Panc1 (cell line): ENCODE measurements around the gene MLLT3. TPM values are rescaled to one million over a fixed set of nuclear protein-coding genes. Genes with fewer than 3 reads are reported as not detected.

Source experiments
- ATAC-seq: fragments of 200-7000 bp; cut with Tn5 transposase; 2 replicates; pipeline ENCODE4 v1.9.1; 2020; ENCODE audit warnings: mild to moderate bottlenecking, moderate library complexity
- BruUV-seq: library from RNA; stranded (reverse); fragments of 400-500 nt; replicated peaks from 2 replicates; lab custom pipeline; 2021; lab: Mats Ljungman, UMichigan
- CTCF ChIA-PET: fragments of 300-600 bp; sonication (Branson Sonifier 250); formaldehyde crosslinking; loops from one replicate; lab custom pipeline; 2022; ENCODE audit warnings: antibody characterized with exemption; lab: Charles Lee
- POLR2A ChIA-PET: fragments of 300-600 bp; sonication (Branson Sonifier 250); formaldehyde crosslinking; loops from one replicate; lab custom pipeline; 2022; ENCODE audit warnings: antibody characterized with exemption; lab: Charles Lee
- DNase-seq: peaks from one replicate; pipeline ENCODE4 v3.0.0-alpha.2; 2010; ENCODE audit warnings: low read depth, low spot score
- H3K27ac ChIP-seq: 2 replicates; pipeline ENCODE4 v1.5.1; 2011; ENCODE audit warnings: mild to moderate bottlenecking, low read length, inconsistent platforms
- H3K27me3 ChIP-seq: fragments of 200-500 bp; sonication (Bioruptor generic); 2 replicates; pipeline ENCODE4 v1.6.0; 2014; ENCODE audit warnings: low read length, inconsistent platforms; ENCODE audit not compliant: control insufficient read depth, insufficient read depth
- H3K36me3 ChIP-seq: fragments of 200-500 bp; sonication (Bioruptor generic); 2 replicates; pipeline ENCODE4 v1.5.1; 2014; ENCODE audit warnings: inconsistent platforms, mild to moderate bottlenecking, low read length, moderate library complexity; ENCODE audit not compliant: control insufficient read depth, insufficient read depth
- H3K4me1 ChIP-seq: 2 replicates; pipeline ENCODE4 v1.5.1; 2011; ENCODE audit warnings: inconsistent platforms, mild to moderate bottlenecking, low read length, moderate library complexity; ENCODE audit not compliant: control insufficient read depth, insufficient read depth
- H3K4me3 ChIP-seq, 2 experiments: 2 replicates each; pipeline ENCODE4 v1.5.1; 2011 to 2012; ENCODE audit warnings: low read depth in 2 of 2, low read length in 2 of 2, mild to moderate bottlenecking in 2 of 2, inconsistent platforms in 1 of 2, moderate library complexity in 1 of 2
- H3K9me3 ChIP-seq: fragments of 200-500 bp; sonication (Bioruptor generic); 2 replicates; pipeline ENCODE4 v1.5.1; 2014; ENCODE audit warnings: low read depth, mild to moderate bottlenecking, inconsistent platforms, low read length, moderate library complexity; ENCODE audit not compliant: control insufficient read depth, insufficient read depth
- POLR2AphosphoS5 ChIP-seq: IDR thresholded peaks from 2 replicates; pipeline ENCODE4 v1.6.1; 2012; ENCODE audit warnings: mild to moderate bottlenecking, low read depth, low read length, moderate library complexity
- REST ChIP-seq, 2 experiments: IDR thresholded peaks; 2 replicates each; pipeline ENCODE4 v1.6.1; 2011 to 2012; ENCODE audit warnings: low read depth in 2 of 2, control low read depth in 1 of 2, low read length in 1 of 2, mild to moderate bottlenecking in 1 of 2, moderate library complexity in 1 of 2; ENCODE audit not compliant: insufficient read depth in 1 of 2
- SIN3A ChIP-seq: IDR thresholded peaks from 2 replicates; pipeline ENCODE4 v1.6.1; 2012; ENCODE audit warnings: low read depth, mild to moderate bottlenecking, low read length, moderate library complexity, borderline replicate concordance; ENCODE audit not compliant: insufficient read depth
- TCF7L2 ChIP-seq: IDR thresholded peaks from 2 replicates; pipeline ENCODE4 v1.6.1; 2011; ENCODE audit warnings: mild to moderate bottlenecking, low read depth, low read length, inconsistent platforms
- in situ Hi-C: cut with HindIII; loops from 2 replicates; pipeline ENCODE4 v1.10.0; 2016; ENCODE audit warnings: low sequenced_read_pairs, low pct_unique_long_range_greater_than_20kb
- intact Hi-C: fragments of 100-400 bp; cut with micrococcal nuclease; formaldehyde crosslinking; loops from one replicate; pipeline ENCODE4 v1.10.0; 2022; ENCODE audit not compliant: unreplicated experiment
- total RNA-seq: library from RNA; stranded (reverse); gene quantifications from one replicate; pipeline ENCODE4 v1.2.1, GENCODE V29; 2021; ENCODE audit not compliant: unreplicated experiment
- TF ChIP-seq, protein P1 (sequence below): fragments of 450-650 bp; IDR thresholded peaks from 2 replicates; pipeline ENCODE4 v1.5.1; 2017; ENCODE audit warnings: mild to moderate bottlenecking

The MLLT3 gene
- total RNA-seq, 1 experiment from 2014 or later = 0.49 TPM

DNA sequence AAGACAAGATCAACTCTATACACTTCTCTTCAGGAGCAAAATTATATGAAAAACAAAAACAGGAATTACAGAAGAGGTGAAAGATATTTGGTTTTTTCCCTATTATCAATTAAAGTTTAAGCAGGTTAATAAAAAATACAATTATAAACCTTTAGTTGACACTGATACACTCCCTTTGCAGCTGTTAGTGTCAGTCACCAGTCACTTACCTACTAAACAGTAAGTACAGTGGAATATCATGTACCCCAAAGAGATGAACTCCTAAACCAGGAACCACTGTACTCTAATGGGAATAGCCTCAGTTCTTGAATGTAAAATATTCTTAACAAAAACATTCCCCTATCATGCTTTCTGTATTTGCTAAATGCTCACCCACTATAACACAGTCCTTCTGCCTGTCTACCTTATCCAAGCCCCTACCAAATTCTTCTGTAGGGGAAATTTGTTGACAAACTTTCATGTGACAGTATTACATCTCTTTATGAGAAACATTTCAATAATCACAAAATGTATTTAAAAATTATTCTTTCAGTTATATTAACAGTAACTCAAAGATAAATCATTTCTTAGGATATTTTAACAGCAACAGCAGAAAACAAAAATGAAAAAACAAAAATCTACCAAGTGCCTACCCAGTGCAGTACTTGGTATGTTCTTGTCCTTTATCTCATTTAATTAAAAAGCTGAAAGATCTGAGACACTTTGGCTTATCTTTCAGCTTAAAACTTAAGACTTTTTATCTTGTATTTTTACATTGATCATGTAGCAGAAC is 212.8 kb downstream of the MLLT3 start:
- CTCF ChIA-PET = no interaction called here
- ATAC-seq = no peak
- POLR2A ChIA-PET = no interaction called here
- Histone ChIP-seq H3K27ac (no peak overlapping the region), H3K4me3 (no peak overlapping the region), H3K36me3 (no peaks in the 10 kb centered on the region), H3K4me1 (no peaks in the 10 kb centered on the region), H3K9me3 (no peaks in the 10 kb centered on the region), H3K27me3 (no peaks in the 10 kb centered on the region)
- no peak for TF ChIP-seq TCF7L2
- no TSS peak for BruUV-seq
- DNase-seq = no peak
- in situ Hi-C loops (no loop called here), intact Hi-C loops (no loop called here)

- no TSS peak for BruUV-seq
- intact Hi-C loops = no loop called here
- no peak for ATAC-seq
Observed at GRCh38 chr9:20408513-20408912, 213.8 kb downstream of the MLLT3 start.

DNA sequence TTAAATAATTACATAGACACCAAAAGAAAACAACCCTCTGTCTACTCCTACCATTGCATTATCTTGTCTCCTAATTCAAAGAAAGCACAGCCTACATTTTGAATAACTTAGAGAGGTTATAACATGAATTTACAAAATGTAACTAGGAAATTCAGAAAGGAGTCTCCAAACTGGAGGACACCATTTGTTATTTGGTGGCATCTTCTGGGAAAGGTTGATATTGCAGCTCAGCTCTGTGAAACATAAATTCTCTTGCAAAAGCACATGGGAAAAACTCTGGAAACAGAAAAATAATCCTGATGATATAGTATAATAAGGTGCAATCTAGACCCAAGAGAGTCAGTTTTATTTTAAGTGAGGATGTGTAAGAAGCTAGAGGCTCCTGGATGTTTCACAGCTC is 215.3 kb downstream of the MLLT3 start:
- Histone ChIP-seq H3K27ac (no peak overlapping the region), H3K36me3 (no peaks in the 10 kb centered on the region), H3K9me3 (no peaks in the 10 kb centered on the region), H3K27me3 (no peaks in the 10 kb centered on the region), H3K4me3 (no peak overlapping the region), H3K4me1 (no peaks in the 10 kb centered on the region)
- DNase-seq (no peak), ATAC-seq (no peak)
- in situ Hi-C loops (no loop called here), intact Hi-C loops (no loop called here)
- no peak for TF ChIP-seq TCF7L2
- TF ChIP-seq, protein P1, sequence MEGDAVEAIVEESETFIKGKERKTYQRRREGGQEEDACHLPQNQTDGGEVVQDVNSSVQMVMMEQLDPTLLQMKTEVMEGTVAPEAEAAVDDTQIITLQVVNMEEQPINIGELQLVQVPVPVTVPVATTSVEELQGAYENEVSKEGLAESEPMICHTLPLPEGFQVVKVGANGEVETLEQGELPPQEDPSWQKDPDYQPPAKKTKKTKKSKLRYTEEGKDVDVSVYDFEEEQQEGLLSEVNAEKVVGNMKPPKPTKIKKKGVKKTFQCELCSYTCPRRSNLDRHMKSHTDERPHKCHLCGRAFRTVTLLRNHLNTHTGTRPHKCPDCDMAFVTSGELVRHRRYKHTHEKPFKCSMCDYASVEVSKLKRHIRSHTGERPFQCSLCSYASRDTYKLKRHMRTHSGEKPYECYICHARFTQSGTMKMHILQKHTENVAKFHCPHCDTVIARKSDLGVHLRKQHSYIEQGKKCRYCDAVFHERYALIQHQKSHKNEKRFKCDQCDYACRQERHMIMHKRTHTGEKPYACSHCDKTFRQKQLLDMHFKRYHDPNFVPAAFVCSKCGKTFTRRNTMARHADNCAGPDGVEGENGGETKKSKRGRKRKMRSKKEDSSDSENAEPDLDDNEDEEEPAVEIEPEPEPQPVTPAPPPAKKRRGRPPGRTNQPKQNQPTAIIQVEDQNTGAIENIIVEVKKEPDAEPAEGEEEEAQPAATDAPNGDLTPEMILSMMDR = no peak
- TF ChIP-seq POLR2AphosphoS5 = no peak
- TF ChIP-seq REST (IDR thresholded peaks at IDR 0.05; ENCODE audit: insufficient read depth in 1 of 2, low read depth in 2 of 2, low read length in 1 of 2) = no peak
- no peak for TF ChIP-seq SIN3A
- POLR2A ChIA-PET = no interaction called here
- CTCF ChIA-PET = no interaction called here
- no TSS peak for BruUV-seq

More at GRCh38 chr9:20408513-20408912, 213.8 kb downstream of the MLLT3 start:
- Histone ChIP-seq H3K36me3 (no peaks in the 10 kb centered on the region), H3K4me3 (no peak overlapping the region), H3K27ac (no peak overlapping the region), H3K27me3 (no peaks in the 10 kb centered on the region), H3K9me3 (no peaks in the 10 kb centered on the region), H3K4me1 (no peaks in the 10 kb centered on the region)
- CTCF ChIA-PET = no interaction called here
- in situ Hi-C loops = no loop called here
- POLR2A ChIA-PET = no interaction called here
- no peak for TF ChIP-seq TCF7L2
- no peak for DNase-seq
